Astrocyte (in vitro differentiated cells and primary cell): ENCODE data around the gene EID3.

ENCODE experiments used
- CTCF ChIP-seq: IDR thresholded peaks from 2 replicates; pipeline ENCODE4 v1.5.1; 2011; ENCODE audit warnings: low read depth, mild to moderate bottlenecking, inconsistent platforms, low read length, moderate library complexity; ENCODE audit not compliant: insufficient read depth
- EZH2 ChIP-seq: IDR thresholded peaks from 2 replicates; pipeline ENCODE4 v1.6.1; 2012; ENCODE audit warnings: mild to moderate bottlenecking, low read length, inconsistent platforms; ENCODE audit not compliant: insufficient read depth

GRCh38 chr12:104306943-104307654 lies 3.6 kb downstream of the EID3 start:
- TF ChIP-seq CTCF (no peak), EZH2 (no peak)
